OCI-LY7 (cell line): Measurements from ENCODE around the gene FASLG. TPM values are rescaled to one million over a fixed set of nuclear protein-coding genes. Genes with fewer than 3 reads are reported as not detected.
A peak's percentile ranks its signal among the peaks of the same experiment; 100 is the strongest.

ENCODE experiments used
- BruUV-seq: library from RNA; stranded (reverse); fragments of 400-500 nt; replicated peaks from 2 replicates; lab custom pipeline; 2021; lab: Mats Ljungman, UMichigan
- CTCF ChIA-PET: fragments of 300-600 bp; sonication (Branson Sonifier 250); formaldehyde crosslinking; loops from one replicate; lab custom pipeline; 2022; ENCODE audit warnings: antibody characterized with exemption; ENCODE audit not compliant: unreplicated experiment; lab: Charles Lee
- POLR2A ChIA-PET: fragments of 300-600 bp; sonication (Branson Sonifier 250); formaldehyde crosslinking; loops from one replicate; lab custom pipeline; 2022; ENCODE audit warnings: antibody characterized with exemption; lab: Charles Lee
- DNase-seq: peaks from one replicate; pipeline ENCODE4 v3.0.0-alpha.2; 2015; ENCODE audit warnings: low spot score
- H2AFZ ChIP-seq: fragments of 200-600 bp; sonication (generic), shearing (Covaris generic); 2 replicates; pipeline ENCODE4 v1.6.1; 2014; ENCODE audit warnings: mild to moderate bottlenecking, antibody characterized with exemption, low read length, moderate library complexity
- H3K27ac ChIP-seq: fragments of 200-600 bp; sonication (generic); 2 replicates; pipeline ENCODE4 v1.5.1; 2014; ENCODE audit warnings: mixed run types, low read depth, mild to moderate bottlenecking, moderate library complexity, low read length, inconsistent platforms; ENCODE audit not compliant: poor library complexity, severe bottlenecking
- H3K36me3 ChIP-seq: fragments of 200-600 bp; sonication (generic); 2 replicates; pipeline ENCODE4 v1.6.1; 2014; ENCODE audit warnings: mild to moderate bottlenecking, antibody characterized with exemption, low read length, moderate library complexity, mixed read lengths; ENCODE audit not compliant: insufficient read depth
- H3K4me1 ChIP-seq: fragments of 200-600 bp; sonication (generic); 2 replicates; pipeline ENCODE4 v1.5.1; 2014; ENCODE audit warnings: mild to moderate bottlenecking, low read length; ENCODE audit not compliant: insufficient read depth, poor library complexity, severe bottlenecking
- H3K4me2 ChIP-seq: fragments of 200-600 bp; sonication (generic); 2 replicates; pipeline ENCODE4 v1.6.1; 2014; ENCODE audit warnings: mild to moderate bottlenecking, low read length
- H3K4me3 ChIP-seq: fragments of 200-600 bp; sonication (generic); 2 replicates; pipeline ENCODE4 v1.5.1; 2014; ENCODE audit warnings: mild to moderate bottlenecking, low read depth, low read length; ENCODE audit not compliant: poor library complexity, severe bottlenecking
- H3K79me2 ChIP-seq: fragments of 200-600 bp; sonication (generic); 2 replicates; pipeline ENCODE4 v1.6.1; 2016; ENCODE audit warnings: low read depth, mild to moderate bottlenecking, low read length, moderate library complexity, mixed read lengths; ENCODE audit not compliant: insufficient read depth
- H3K9me2 ChIP-seq: fragments of 200-600 bp; sonication (generic); 2 replicates; pipeline ENCODE4 v1.6.1; 2016; ENCODE audit warnings: mild to moderate bottlenecking, low read length, mixed read lengths; ENCODE audit not compliant: insufficient read depth
- H3K9me3 ChIP-seq: fragments of 200-600 bp; sonication (generic); 2 replicates; pipeline ENCODE4 v1.6.1; 2014; ENCODE audit warnings: mild to moderate bottlenecking, mixed run types, low read length, mixed read lengths
- H4K20me1 ChIP-seq: fragments of 200-600 bp; sonication (generic); 2 replicates; pipeline ENCODE4 v1.6.1; 2014; ENCODE audit warnings: mild to moderate bottlenecking, antibody characterized with exemption, low read length, moderate library complexity, mixed read lengths; ENCODE audit not compliant: insufficient read depth
- EZH2phosphoT487 ChIP-seq: fragments of 200-600 bp; sonication (generic); IDR thresholded peaks from 2 replicates; pipeline ENCODE4 v1.6.1; 2018; ENCODE audit warnings: low read depth, borderline replicate concordance, mild to moderate bottlenecking, mixed run types, antibody characterized with exemption, low read length, moderate library complexity, mixed read lengths
- intact Hi-C: fragments of 100-400 bp; cut with micrococcal nuclease; formaldehyde crosslinking; loops from one replicate; pipeline ENCODE4 v1.10.0; 2022; ENCODE audit not compliant: unreplicated experiment
- total RNA-seq, 2 experiments: library from RNA; depleted of rRNA in 1 of 2; stranded (reverse); fragments of >200 nt in 1 of 2; shearing (Covaris generic) in 1 of 2; gene quantifications; 2 replicates each; pipeline ENCODE4 v1.2.3, GENCODE V29; 2014 to 2022
- TF ChIP-seq, protein P1 (sequence below): fragments of 200-600 bp; sonication (generic); conservative IDR thresholded peaks from 2 replicates; pipeline ENCODE4 v1.5.1; 2014; ENCODE audit warnings: mild to moderate bottlenecking, antibody characterized with exemption, low read length, moderate library complexity, mixed read lengths

Gene FASLG
- total RNA-seq, 2 experiments from 2014 or later = not detected

DNA sequence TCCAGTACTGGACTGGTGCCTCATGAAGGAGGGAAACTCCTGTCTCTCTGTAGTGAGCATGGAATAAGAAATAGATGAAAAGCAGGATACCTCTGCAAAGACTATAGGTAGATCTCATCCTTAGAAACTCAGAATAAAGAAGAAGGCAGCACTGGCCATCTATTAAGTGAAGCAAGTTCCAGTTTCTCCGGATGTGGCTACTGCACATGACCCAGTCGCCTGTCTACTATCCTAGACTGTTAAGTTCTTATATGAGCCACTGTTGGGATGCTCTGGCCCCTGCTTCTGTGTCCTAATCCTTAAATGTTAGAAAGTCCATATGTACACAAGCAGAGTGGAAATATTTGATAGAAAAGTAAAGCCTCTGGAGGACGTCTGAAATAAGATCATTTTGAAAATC, 2.2 kb downstream of the FASLG start:
- no peak for DNase-seq
- ChIA-PET CTCF (no interaction called here), POLR2A (interaction anchor here (1.0 kb wide), 1 partner anchor 128 kb away, joined by 3 read pairs; the partner anchor contains the start of gene SUCO)
- Histone ChIP-seq H3K36me3 (no peaks in the 10 kb centered on the region), H3K4me3 (no peak overlapping the region), H3K4me2 (no peak overlapping the region), H3K4me1 (peaks cover 5% of the 10 kb centered on the region), H4K20me1 (no peaks in the 10 kb centered on the region), H3K9me3 (no peaks in the 10 kb centered on the region), H3K27ac (no peak overlapping the region), H3K79me2 (no peaks in the 10 kb centered on the region), H3K9me2 (no peaks in the 10 kb centered on the region), H2AFZ (no peak overlapping the region)
- BruUV-seq = no TSS peak
- intact Hi-C loops = no loop called here
- no peak for TF ChIP-seq EZH2phosphoT487
- TF ChIP-seq, protein P1, sequence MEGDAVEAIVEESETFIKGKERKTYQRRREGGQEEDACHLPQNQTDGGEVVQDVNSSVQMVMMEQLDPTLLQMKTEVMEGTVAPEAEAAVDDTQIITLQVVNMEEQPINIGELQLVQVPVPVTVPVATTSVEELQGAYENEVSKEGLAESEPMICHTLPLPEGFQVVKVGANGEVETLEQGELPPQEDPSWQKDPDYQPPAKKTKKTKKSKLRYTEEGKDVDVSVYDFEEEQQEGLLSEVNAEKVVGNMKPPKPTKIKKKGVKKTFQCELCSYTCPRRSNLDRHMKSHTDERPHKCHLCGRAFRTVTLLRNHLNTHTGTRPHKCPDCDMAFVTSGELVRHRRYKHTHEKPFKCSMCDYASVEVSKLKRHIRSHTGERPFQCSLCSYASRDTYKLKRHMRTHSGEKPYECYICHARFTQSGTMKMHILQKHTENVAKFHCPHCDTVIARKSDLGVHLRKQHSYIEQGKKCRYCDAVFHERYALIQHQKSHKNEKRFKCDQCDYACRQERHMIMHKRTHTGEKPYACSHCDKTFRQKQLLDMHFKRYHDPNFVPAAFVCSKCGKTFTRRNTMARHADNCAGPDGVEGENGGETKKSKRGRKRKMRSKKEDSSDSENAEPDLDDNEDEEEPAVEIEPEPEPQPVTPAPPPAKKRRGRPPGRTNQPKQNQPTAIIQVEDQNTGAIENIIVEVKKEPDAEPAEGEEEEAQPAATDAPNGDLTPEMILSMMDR = no peak

DNA sequence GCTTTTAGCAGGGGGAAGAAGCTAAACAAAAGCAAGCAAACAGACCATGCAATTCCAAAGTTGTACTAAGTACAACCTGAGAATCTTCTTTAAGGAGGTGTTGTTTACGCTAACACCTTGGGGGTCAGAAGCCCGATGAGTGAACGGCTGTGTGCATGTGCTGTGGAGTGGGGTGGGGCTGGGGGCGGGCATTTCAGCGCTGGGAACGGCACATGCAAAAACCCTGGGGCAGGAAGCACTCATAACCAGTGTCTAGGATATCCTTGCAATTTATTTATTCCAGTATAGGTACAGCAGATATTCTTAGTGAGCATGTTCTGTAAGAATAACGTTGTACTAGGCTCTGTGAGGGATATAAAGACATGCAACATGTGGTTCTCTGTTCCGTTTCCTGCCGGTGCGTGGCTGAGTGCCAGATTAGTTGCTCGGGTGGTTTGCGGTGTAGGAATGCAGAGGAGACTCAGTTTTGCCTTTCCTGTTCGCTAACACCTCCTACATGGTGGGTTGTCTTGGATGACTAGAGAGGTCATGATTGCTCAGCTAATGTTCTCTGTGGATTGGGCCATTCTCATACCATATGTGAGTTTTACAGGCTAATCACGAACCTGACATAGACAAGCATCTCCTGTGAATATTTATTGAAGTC, 3.7 kb downstream of the FASLG start:
- Histone ChIP-seq H3K36me3 (no peaks in the 10 kb centered on the region), H3K9me2 (no peaks in the 10 kb centered on the region), H3K9me3 (no peaks in the 10 kb centered on the region), H3K27ac (no peak overlapping the region), H3K4me2 (peak overlapping the region; percentile 31; the same call in 1 of the 2 replicates), H2AFZ (peak overlapping the region; percentile 32; the same call in 1 of the 2 replicates), H4K20me1 (no peaks in the 10 kb centered on the region), H3K79me2 (no peaks in the 10 kb centered on the region), H3K4me3 (no peak overlapping the region), H3K4me1 (peaks cover 5% of the 10 kb centered on the region)
- CTCF ChIA-PET = no interaction called here
- no peak for TF ChIP-seq EZH2phosphoT487
- TF ChIP-seq, protein P1 = no peak
- intact Hi-C loops = no loop called here
- no TSS peak for BruUV-seq
- peak; percentile 7 for DNase-seq
- POLR2A ChIA-PET = no interaction called here

DNA sequence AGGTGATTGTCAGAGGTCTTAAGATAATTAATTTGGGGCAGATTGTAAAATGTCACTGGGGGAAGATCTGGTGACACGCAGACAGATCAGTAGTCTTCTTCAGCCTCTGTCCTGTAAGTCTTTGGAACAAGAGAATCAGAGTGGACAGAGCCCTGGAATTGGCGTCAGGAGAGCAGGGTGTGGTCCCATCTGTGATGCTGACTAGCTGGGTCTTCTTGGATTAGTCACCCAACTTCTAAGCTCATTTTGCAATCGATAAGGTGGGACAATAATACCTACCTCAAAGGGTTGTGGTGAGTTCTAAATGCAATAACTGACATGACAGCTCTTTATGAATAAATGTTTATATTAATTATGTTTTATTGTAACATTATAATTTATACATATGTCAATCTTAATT, 4.8 kb downstream of the FASLG start:
- CTCF ChIA-PET = interaction anchor here (0.6 kb wide), 1 partner anchor 232 kb away, joined by 3 read pairs; no protein-coding TSS in a partner anchor
- POLR2A ChIA-PET = no interaction called here

More for the DNA sequence above, 4.8 kb downstream of the FASLG start:
- no peaks in the 10 kb centered on the region for H3K79me2 ChIP-seq
- no peak overlapping the region for H3K4me2 ChIP-seq
- H3K4me3 ChIP-seq = no peak overlapping the region
- no peaks in the 10 kb centered on the region for H4K20me1 ChIP-seq
- no peak for DNase-seq
- H3K9me3 ChIP-seq = no peaks in the 10 kb centered on the region
- BruUV-seq = no TSS peak
- intact Hi-C loops = no loop called here
- H3K27ac ChIP-seq = no peak overlapping the region
- H2AFZ ChIP-seq = no peak overlapping the region
- no peaks in the 10 kb centered on the region for H3K9me2 ChIP-seq
- H3K36me3 ChIP-seq = no peaks in the 10 kb centered on the region
- TF ChIP-seq, protein P1 = no peak
- no peak for TF ChIP-seq EZH2phosphoT487
- peaks cover 5% of the 10 kb centered on the region for H3K4me1 ChIP-seq
